ENCODE results near the gene UBR4.

GRCh38 chr1:19115082-19115808, 94.8 kb downstream of the UBR4 start:
- TF ChIP-seq POLR2A (IDR thresholded peaks at IDR 0.05) (no peak), CTCF (IDR thresholded peaks at IDR 0.05) (no peak)
